ENCODE data around the gene SRC.
A peak's percentile ranks its signal among the peaks of the same experiment; 100 is the strongest.

Gene SRC

DNA sequence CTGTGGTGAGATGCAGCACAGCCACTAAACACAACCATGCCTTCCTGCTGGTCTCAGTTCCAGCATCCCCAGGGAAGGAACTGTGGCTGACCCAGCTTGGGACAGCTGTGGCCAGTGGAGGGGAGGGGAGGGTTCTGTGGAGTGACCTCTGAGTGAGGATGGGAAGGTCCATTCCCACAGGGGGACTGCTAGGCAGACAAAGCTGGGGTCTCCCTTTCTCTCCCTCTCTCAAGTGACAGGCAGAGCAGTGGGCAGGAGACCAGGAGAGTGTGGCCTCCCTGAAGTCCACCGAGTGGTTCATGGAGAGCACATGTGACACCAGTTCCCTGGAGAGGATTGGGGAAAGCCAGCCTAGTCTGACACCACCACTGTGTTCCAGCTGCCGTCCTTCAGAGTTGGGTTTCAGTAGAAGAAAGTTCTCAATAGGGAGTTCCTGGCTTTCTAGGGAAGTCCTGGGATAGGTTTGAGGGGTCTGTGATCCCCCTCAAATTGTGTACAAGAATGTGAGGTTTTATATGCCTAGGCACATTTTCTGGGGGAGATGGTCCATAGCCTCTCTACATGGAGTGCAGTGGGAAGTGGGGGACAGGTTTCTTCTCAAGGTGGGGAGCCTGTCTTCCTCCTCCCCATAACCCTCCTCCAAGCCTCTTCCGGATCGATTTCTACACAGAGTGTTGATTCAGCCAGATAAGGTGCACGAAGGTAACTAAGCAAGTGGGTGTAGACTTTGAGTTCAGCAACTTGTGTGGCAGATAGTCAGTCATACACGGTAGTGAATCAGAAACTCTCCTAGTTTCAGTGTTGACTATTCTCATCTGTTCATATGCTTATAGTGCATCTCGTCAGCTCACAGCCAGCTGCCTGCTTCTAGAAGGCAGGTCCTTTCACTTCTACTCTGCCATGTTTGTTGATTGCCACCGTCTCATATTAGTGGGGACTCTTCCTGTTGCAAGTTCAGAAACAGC lies 37.6 kb upstream of the SRC start:
- ChIA-PET CTCF (interaction anchor here (0.5 to 0.6 kb wide), 3 partner anchors 18 to 1501 kb away, joined by 3 to 5 read pairs (median 3); no protein-coding TSS in a partner anchor), POLR2A (ENCODE audit: low non-redundant PET) (no interaction called here)
- TF ChIP-seq CTCF (conservative IDR thresholded peaks at IDR 0.05; ENCODE audit: low read depth), result no peak
- H3K27ac ChIP-seq, result peak overlapping the region; percentile 15; the same call in 1 of the 2 replicates
- no peak for DNase-seq (ENCODE audit: low spot score)

DNA sequence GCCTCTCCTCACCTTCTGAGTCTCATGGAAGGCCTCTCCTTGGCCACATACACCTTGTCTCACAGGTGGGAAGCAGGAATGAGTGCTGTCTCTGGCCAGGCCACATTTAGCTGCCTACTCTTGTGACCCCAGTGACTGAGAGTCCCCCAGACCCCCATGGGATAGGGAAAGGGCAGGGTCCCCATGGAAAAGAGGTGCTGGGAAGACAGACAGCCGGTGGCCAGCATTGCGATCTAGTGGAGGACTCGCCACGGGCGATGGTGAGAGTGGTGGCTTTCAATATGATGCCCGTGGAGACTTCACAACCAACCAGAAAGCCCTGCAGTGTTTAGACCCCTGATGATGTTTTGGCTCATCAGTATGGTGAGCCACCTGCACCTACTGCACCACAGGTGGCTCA lies 36.6 kb upstream of the SRC start:
- POLR2A ChIA-PET (ENCODE audit: low non-redundant PET), result no interaction called here
- CTCF ChIA-PET, result no interaction called here

DNA sequence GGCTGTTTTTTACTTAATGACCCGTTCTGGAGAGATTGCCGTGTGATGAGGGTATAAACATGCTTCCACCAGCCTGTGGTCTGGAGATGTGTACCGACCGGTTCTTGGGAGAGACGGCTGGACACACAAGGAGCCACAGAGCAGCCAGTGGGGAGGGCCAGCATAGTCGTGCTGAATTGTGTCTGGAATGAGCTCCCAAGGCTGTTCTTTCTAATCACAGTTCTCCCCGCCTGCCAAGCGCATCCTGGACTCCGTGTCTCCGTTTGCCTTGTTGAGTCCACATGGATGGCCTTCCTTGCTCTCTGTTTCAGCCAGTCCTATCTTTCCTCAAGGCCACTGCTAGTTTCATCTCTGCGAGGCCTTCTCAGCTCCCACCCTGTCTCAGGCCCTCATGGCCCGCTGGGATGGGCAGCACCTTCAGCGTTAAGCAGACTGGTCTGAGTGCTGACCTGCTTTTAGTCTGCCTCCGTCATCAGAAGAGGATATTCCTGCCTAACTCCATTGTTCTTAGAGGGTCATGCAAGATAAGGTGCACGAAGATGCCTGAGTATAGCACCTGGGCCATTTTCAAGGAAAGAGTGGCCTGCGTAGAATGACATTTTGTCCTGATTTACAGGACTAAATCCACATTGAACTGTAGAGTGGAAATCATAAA lies 35.9 kb upstream of the SRC start:
- DNase-seq (ENCODE audit: low spot score), result no peak
- CTCF ChIA-PET, result interaction anchor here (0.7 kb wide), 1 partner anchor 218 kb away, joined by 3 read pairs; no protein-coding TSS in a partner anchor
- no peak for TF ChIP-seq CTCF (conservative IDR thresholded peaks at IDR 0.05; ENCODE audit: low read depth)
- POLR2A ChIA-PET (ENCODE audit: low non-redundant PET), result no interaction called here
- H3K27ac ChIP-seq, result peak overlapping the region; percentile 1; the same call in 1 of the 2 replicates

More for the DNA sequence above, 36.6 kb upstream of the SRC start:
- H3K27ac ChIP-seq, result peak overlapping the region; percentile 1
- no peak for TF ChIP-seq CTCF (conservative IDR thresholded peaks at IDR 0.05; ENCODE audit: low read depth)
- DNase-seq (ENCODE audit: low spot score), result no peak

DNA sequence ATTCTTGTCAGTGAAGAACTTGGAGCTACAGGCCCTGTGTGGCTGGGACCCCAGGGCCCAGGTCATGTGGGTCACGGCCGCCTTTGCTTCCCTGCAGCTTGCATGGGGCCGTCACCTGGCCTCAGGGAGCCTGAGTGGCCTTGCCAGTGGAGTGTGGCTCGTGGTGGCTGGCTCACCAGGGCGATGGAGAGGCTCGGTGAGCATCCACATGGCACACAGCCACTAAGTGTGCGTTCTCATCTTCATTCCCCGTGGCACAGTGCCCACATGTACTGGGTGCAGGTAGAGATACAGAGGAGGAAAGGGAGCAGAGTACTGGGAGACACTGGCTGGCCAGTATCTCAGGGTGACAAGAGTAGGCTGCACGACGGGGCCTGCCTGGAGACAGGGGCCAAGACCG lies 35.0 kb upstream of the SRC start:
- TF ChIP-seq CTCF (conservative IDR thresholded peaks at IDR 0.05; ENCODE audit: low read depth), result no peak
- no peak for DNase-seq (ENCODE audit: low spot score)
- peak overlapping the region; percentile 32 for H3K27ac ChIP-seq
- ChIA-PET POLR2A (ENCODE audit: low non-redundant PET) (no interaction called here), CTCF (no interaction called here)

DNA sequence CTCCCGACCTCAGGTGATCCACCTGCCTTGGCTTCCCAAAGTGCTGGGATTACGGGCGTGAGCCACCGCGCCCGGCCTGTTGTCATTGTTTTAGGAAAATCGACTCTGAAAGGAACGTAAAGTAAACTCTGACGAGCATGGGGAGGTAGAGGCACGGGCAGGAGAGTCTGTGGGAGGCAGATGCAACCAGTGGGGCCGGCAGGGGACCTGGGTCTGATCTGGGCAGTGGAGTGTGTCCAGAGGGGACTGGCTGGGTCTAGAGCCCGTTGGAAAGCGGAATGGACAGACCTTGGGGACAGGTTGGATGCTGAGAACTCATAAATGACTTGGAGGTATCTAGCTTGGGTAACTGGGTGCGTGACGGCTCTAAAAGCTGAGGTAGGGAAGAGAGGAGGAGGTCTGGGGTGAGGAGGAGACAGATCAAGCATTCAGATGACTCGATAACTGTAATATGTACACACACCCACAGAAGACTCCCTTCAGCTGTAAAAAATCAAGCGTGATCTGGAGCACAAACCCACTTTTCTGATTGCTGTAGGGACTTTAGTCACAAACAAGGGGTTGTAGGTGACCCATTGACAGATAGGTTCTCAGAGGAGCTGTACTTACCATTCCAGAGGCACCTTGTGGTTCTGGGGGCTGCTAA lies 34.1 kb upstream of the SRC start:
- POLR2A ChIA-PET (ENCODE audit: low non-redundant PET), result interaction anchor here (0.6 kb wide), 1 partner anchor 35 kb away, joined by 7 read pairs; no protein-coding TSS in a partner anchor
- CTCF ChIA-PET, result interaction anchor here (0.6 to 0.7 kb wide), 3 partner anchors 16 to 35 kb away, joined by 3 to 4 read pairs (median 3); no protein-coding TSS in a partner anchor

More for the DNA sequence above, 34.1 kb upstream of the SRC start:
- DNase-seq (ENCODE audit: low spot score), result no peak
- no peak for TF ChIP-seq CTCF (conservative IDR thresholded peaks at IDR 0.05; ENCODE audit: low read depth)
- peak overlapping the region; percentile 32 for H3K27ac ChIP-seq

All from RWPE1 (cell line).